DOHH2 (cell line): Measurements from ENCODE around the gene CLEC1A.

ENCODE experiments used
- H3F3A ChIP-seq: fragments of 200-600 bp; sonication (generic), shearing (Covaris generic); 2 replicates; pipeline ENCODE4 v1.6.0; 2016; ENCODE audit warnings: antibody characterized with exemption, mild to moderate bottlenecking; ENCODE audit not compliant: control insufficient read depth, insufficient read depth
- H3K27ac ChIP-seq: fragments of 200-600 bp; sonication (generic); 2 replicates; pipeline ENCODE4 v1.5.1; 2014; ENCODE audit warnings: low read depth, mild to moderate bottlenecking, low read length, moderate library complexity
- H3K27me3 ChIP-seq: fragments of 200-600 bp; sonication (generic); 2 replicates; pipeline ENCODE4 v1.6.1; 2014; ENCODE audit warnings: mild to moderate bottlenecking, low read length, mixed read lengths; ENCODE audit not compliant: control insufficient read depth
- H3K36me3 ChIP-seq: fragments of 200-600 bp; sonication (generic); 2 replicates; pipeline ENCODE4 v1.6.1; 2014; ENCODE audit warnings: mild to moderate bottlenecking, low read length, moderate library complexity, mixed read lengths; ENCODE audit not compliant: control insufficient read depth
- H3K4me1 ChIP-seq: fragments of 200-600 bp; sonication (generic); 2 replicates; pipeline ENCODE4 v1.6.1; 2014; ENCODE audit warnings: mild to moderate bottlenecking, low read length, mixed read lengths; ENCODE audit not compliant: control insufficient read depth
- H3K4me2 ChIP-seq: fragments of 200-600 bp; sonication (generic); 2 replicates; pipeline ENCODE4 v1.6.0; 2014; ENCODE audit warnings: mild to moderate bottlenecking, low read length, moderate library complexity
- H3K4me3 ChIP-seq: fragments of 200-600 bp; sonication (generic); 2 replicates; pipeline ENCODE4 v1.5.1; 2014; ENCODE audit warnings: mild to moderate bottlenecking, low read length, mixed read lengths
- H3K79me2 ChIP-seq: fragments of 200-600 bp; sonication (generic); 2 replicates; pipeline ENCODE4 v1.6.1; 2014; ENCODE audit warnings: mild to moderate bottlenecking, low read length, mixed read lengths; ENCODE audit not compliant: control insufficient read depth
- H3K9me2 ChIP-seq: fragments of 200-600 bp; sonication (generic); replicated peaks from 2 replicates; pipeline ENCODE4 v1.6.1; 2014; ENCODE audit warnings: mild to moderate bottlenecking, low read length, mixed read lengths; ENCODE audit not compliant: control insufficient read depth
- H3K9me3 ChIP-seq: fragments of 200-600 bp; sonication (generic); 2 replicates; pipeline ENCODE4 v1.6.1; 2014; ENCODE audit warnings: antibody characterized with exemption, low read length, mixed read lengths; ENCODE audit not compliant: control insufficient read depth, insufficient read depth
- H4K20me1 ChIP-seq: fragments of 200-600 bp; sonication (generic); 2 replicates; pipeline ENCODE4 v1.6.0; 2014; ENCODE audit warnings: low read depth, mild to moderate bottlenecking, antibody characterized with exemption, low read length, moderate library complexity; ENCODE audit not compliant: control insufficient read depth, insufficient read depth
- CTCF ChIP-seq: fragments of 200-600 bp; sonication (generic); IDR thresholded peaks from one replicate; pipeline ENCODE4 v1.5.1; 2014; ENCODE audit warnings: antibody characterized with exemption, mild to moderate bottlenecking, low read depth, low read length; ENCODE audit not compliant: poor library complexity, severe bottlenecking
- EZH2phosphoT487 ChIP-seq: fragments of 200-600 bp; sonication (generic); IDR thresholded peaks from 2 replicates; pipeline ENCODE4 v1.6.1; 2017; ENCODE audit warnings: borderline replicate concordance, mild to moderate bottlenecking, antibody characterized with exemption, low read length, moderate library complexity, mixed read lengths

The CLEC1A gene

GRCh38 chr12:10086387-10086786 lies 12.4 kb downstream of the CLEC1A start:
- Histone ChIP-seq H4K20me1 (no peaks in the 10 kb centered on the region), H3K79me2 (no peaks in the 10 kb centered on the region), H3K27ac (no peak overlapping the region), H3K4me1 (no peaks in the 10 kb centered on the region), H3K9me3 (no peaks in the 10 kb centered on the region), H3F3A (no peaks in the 10 kb centered on the region), H3K36me3 (no peaks in the 10 kb centered on the region), H3K4me2 (no peak overlapping the region), H3K9me2 (no peaks in the 10 kb centered on the region), H3K4me3 (no peak overlapping the region), H3K27me3 (peaks cover 17% of the 10 kb centered on the region)
- TF ChIP-seq EZH2phosphoT487 (no peak), CTCF (no peak)

- Histone ChIP-seq H3K9me2 (no peaks in the 10 kb centered on the region), H3K9me3 (no peaks in the 10 kb centered on the region), H4K20me1 (no peaks in the 10 kb centered on the region), H3K4me1 (no peaks in the 10 kb centered on the region), H3K79me2 (no peaks in the 10 kb centered on the region), H3F3A (no peaks in the 10 kb centered on the region), H3K4me3 (no peak overlapping the region), H3K4me2 (no peak overlapping the region), H3K27me3 (peaks cover 7% of the 10 kb centered on the region), H3K36me3 (no peaks in the 10 kb centered on the region), H3K27ac (no peak overlapping the region)
- TF ChIP-seq CTCF (no peak), EZH2phosphoT487 (no peak)
These were observed 14.1 kb downstream of the CLEC1A start for GRCh38 chr12:10084733-10085132.

DNA sequence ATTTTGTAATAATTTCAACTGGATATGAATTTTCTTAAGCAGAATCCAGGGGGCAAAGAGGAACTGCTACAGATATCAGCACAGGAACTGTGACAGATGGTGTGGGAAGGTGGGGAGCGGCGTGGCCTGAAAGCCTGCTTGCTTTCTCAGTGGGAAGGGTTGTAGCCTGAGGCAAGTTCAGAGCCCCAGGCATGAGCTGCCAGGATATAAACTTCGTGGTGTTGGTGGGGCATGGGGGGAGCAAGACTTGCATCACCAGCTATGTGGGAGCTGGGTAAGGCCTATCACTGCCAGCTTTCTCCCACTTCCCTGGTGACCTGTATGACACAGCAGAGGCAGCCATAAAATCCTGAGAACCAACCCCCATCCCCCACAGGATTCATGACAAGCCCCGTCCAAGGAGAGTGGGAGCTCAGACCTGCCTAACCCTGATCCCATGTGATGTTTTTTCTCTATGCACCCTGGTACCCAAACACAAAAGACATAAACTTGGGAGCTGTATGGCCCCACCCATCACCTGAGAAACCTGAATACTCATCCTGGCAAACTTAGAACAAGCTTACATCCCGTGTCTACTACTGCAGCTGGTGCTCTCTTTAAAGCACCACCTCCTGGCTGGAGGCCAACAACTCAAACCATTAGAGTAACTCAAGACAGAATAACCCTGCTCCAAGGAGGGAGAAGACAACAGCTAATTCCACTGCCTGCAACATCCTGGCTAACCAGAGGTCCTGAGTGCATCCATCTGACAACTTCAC lies 16.5 kb downstream of the CLEC1A start:
- TF ChIP-seq EZH2phosphoT487 (no peak), CTCF (no peak)
- H3K9me2 ChIP-seq = no peaks in the 10 kb centered on the region
- H3K9me3 ChIP-seq = no peaks in the 10 kb centered on the region
- no peaks in the 10 kb centered on the region for H4K20me1 ChIP-seq
- H3K79me2 ChIP-seq = no peaks in the 10 kb centered on the region
- H3F3A ChIP-seq = no peaks in the 10 kb centered on the region
- H3K36me3 ChIP-seq = no peaks in the 10 kb centered on the region
- H3K4me3 ChIP-seq = no peak overlapping the region
- 0 out of 2 replicates have a peak, but pooled peaks cover 5% of the 10 kb centered on the region for H3K27me3 ChIP-seq
- no peak overlapping the region for H3K27ac ChIP-seq
- H3K4me2 ChIP-seq = no peak overlapping the region
- no peaks in the 10 kb centered on the region for H3K4me1 ChIP-seq
